Activated naive CD8-positive, alpha-beta T cell treated with anti-CD3 and anti-CD28 coated beads, Interleukin-2, amount 50 U/mL, for 24 hours (primary cell): ENCODE measurements around the gene ARHGAP21.
A peak's percentile ranks its signal among the peaks of the same experiment; 100 is the strongest.
"Not testable (repeated sequence)": the region's sequence is repeated elsewhere in the genome, so short reads cannot be mapped to it uniquely, and the experiment has no call there.

ENCODE experiments used
- ATAC-seq: fragments of 150-1000 bp; cut with Tn5 transposase; one replicate; pipeline ENCODE4 v1.10.0; 2021
- DNase-seq: peaks from one replicate; pipeline ENCODE4 v3.0.0; 2021
- H3K27ac Mint-ChIP-seq: one replicate; pipeline ENCODE4 v1.8.0; 2021; ENCODE audit warnings: mild to moderate bottlenecking, mixed read lengths
- H3K27me3 Mint-ChIP-seq: one replicate; pipeline ENCODE4 v1.8.0; 2021; ENCODE audit warnings: mixed read lengths
- H3K36me3 Mint-ChIP-seq: one replicate; pipeline ENCODE4 v1.8.0; 2021; ENCODE audit warnings: low read depth, mixed read lengths
- H3K4me1 Mint-ChIP-seq: one replicate; pipeline ENCODE4 v1.8.0; 2021; ENCODE audit warnings: mixed read lengths
- H3K4me3 Mint-ChIP-seq: one replicate; pipeline ENCODE4 v1.8.0; 2021; ENCODE audit warnings: mild to moderate bottlenecking, moderate library complexity, mixed read lengths
- H3K9me3 Mint-ChIP-seq: one replicate; pipeline ENCODE4 v1.8.0; 2021; ENCODE audit warnings: mixed read lengths

Gene ARHGAP21

GRCh38 chr10:24731942-24732341 lies 8.3 kb upstream of the ARHGAP21 start:
- Mint-ChIP-seq H3K27me3 (no peaks in the 10 kb centered on the region), H3K27ac (no peak overlapping the region), H3K9me3 (no peaks in the 10 kb centered on the region), H3K4me3 (no peak overlapping the region), H3K4me1 (no peaks in the 10 kb centered on the region), H3K36me3 (no peaks in the 10 kb centered on the region)
- DNase-seq (no peak), ATAC-seq (no peak)

GRCh38 chr10:24730811-24731210 lies 7.1 kb upstream of the ARHGAP21 start:
- Mint-ChIP-seq H3K27me3 (no peaks in the 10 kb centered on the region), H3K27ac (no peak overlapping the region), H3K9me3 (no peaks in the 10 kb centered on the region), H3K4me1 (no peaks in the 10 kb centered on the region), H3K4me3 (no peak overlapping the region), H3K36me3 (no peaks in the 10 kb centered on the region)
- DNase-seq = no peak
- ATAC-seq = no peak

GRCh38 chr10:24727786-24728185 lies 4.1 kb upstream of the ARHGAP21 start:
- no peaks in the 10 kb centered on the region for H3K36me3 Mint-ChIP-seq
- no peak for DNase-seq
- no peak overlapping the region for H3K4me3 Mint-ChIP-seq
- no peaks in the 10 kb centered on the region for H3K9me3 Mint-ChIP-seq
- H3K27me3 Mint-ChIP-seq = no peaks in the 10 kb centered on the region
- H3K4me1 Mint-ChIP-seq = peaks cover 4% of the 10 kb centered on the region
- no peak overlapping the region for H3K27ac Mint-ChIP-seq
- no peak for ATAC-seq

GRCh38 chr10:24726626-24727025 lies 2.9 kb upstream of the ARHGAP21 start:
- DNase-seq (no peak), ATAC-seq (no peak)
- Mint-ChIP-seq H3K36me3 (no peaks in the 10 kb centered on the region), H3K27me3 (no peaks in the 10 kb centered on the region), H3K4me3 (no peak overlapping the region), H3K4me1 (peaks cover 12% of the 10 kb centered on the region), H3K27ac (no peak overlapping the region), H3K9me3 (no peaks in the 10 kb centered on the region)

DNA sequence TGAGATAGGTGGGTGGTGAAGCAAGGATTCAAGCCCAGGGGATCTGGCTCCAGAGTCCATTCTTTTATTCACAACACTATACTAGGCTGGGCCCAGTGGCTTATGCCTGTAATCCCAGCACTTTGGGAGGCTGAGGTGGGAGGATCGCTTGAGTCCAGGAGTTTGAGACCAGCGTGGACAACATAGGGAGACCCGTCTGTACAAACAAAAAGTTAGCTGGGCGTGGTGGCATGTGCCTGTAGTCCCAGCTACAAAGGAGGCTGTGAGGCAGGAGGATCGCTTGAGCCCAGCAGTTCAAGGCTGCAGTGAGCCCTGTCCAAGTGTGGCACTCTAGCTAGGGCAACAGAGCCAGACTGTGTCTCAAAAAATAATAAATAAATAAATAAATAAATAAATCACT lies 2.3 kb upstream of the ARHGAP21 start:
- H3K4me3 Mint-ChIP-seq, H3K36me3 Mint-ChIP-seq, DNase-seq, H3K9me3 Mint-ChIP-seq, H3K27ac Mint-ChIP-seq, ATAC-seq, H3K27me3 Mint-ChIP-seq: not testable (repeated sequence)
- peaks cover 16% of the 10 kb centered on the region for H3K4me1 Mint-ChIP-seq

- ATAC-seq (peak; percentile 88), DNase-seq (peak; percentile 96)
- H3K27me3 Mint-ChIP-seq = no peaks in the 10 kb centered on the region
- peaks cover 22% of the 10 kb centered on the region for H3K4me1 Mint-ChIP-seq
- peaks cover 3% of the 10 kb centered on the region for H3K36me3 Mint-ChIP-seq
- H3K4me3 Mint-ChIP-seq = peak overlapping the region; percentile 84
- peak overlapping the region; percentile 90 for H3K27ac Mint-ChIP-seq
- H3K9me3 Mint-ChIP-seq = no peaks in the 10 kb centered on the region
Observed at GRCh38 chr10:24724381-24725228, 918 bp upstream of the ARHGAP21 start.

DNA sequence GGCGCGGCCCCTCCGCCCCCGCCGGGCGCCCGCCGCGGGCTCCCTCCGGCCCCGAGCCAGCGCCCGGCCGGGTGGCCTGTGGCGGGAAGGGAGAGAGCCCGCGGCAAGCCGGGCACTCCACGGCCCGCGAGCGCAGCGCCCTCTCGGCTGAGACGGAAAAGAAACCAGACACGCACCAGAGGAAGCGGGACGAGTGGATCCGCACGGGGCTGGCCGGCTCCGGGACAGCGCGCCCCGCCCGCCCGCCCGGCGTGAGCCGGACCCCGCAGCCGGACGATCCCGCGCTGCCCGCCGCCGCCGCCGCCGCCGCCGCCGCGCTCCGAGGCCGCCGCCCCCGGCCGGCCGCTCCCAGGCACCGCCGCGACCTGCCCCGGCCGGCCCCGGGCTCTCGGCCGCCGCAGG lies 300 bp downstream of the ARHGAP21 start:
- Mint-ChIP-seq H3K4me3 (peak overlapping the region; percentile 34), H3K9me3 (no peaks in the 10 kb centered on the region), H3K27me3 (no peaks in the 10 kb centered on the region), H3K27ac (no peak overlapping the region), H3K36me3 (peaks cover 3% of the 10 kb centered on the region), H3K4me1 (peaks cover 23% of the 10 kb centered on the region)
- DNase-seq (peak; percentile 24), ATAC-seq (peak; percentile 3)

GRCh38 chr10:24722676-24723385 lies 856 bp downstream of the ARHGAP21 start:
- peak; percentile 17 for ATAC-seq
- H3K27me3 Mint-ChIP-seq = no peaks in the 10 kb centered on the region
- H3K4me1 Mint-ChIP-seq = peaks cover 23% of the 10 kb centered on the region
- peak overlapping the region; percentile 70 for H3K27ac Mint-ChIP-seq
- DNase-seq = peak; percentile 60
- peak overlapping the region; percentile 81 for H3K4me3 Mint-ChIP-seq
- H3K9me3 Mint-ChIP-seq = no peaks in the 10 kb centered on the region
- H3K36me3 Mint-ChIP-seq = peaks cover 3% of the 10 kb centered on the region

DNA sequence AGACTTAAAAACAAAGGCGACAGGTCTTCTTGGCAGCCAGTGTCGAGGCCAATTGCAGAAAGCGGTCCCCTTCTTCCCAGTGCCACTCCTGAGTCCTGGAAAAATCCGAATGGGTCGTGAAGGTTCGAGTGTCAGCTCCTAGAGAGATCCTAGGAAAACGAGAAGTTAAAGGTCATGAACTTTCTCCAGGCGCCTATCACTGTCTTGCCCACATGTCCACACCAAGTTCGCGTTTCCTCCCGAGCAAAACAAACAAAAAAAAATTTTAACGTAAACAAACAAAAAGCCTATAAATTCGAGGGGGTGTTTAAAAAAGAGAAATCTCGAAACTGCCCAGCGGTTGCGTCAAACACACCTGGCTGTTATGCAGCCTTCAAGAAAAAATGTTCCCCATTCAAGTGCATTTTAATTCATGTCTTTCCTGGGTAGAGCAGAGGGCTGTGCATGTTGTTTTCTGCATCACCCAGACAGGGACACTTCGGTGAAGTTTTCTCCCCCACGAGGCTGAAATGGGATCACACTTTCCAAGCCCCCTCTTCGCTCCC lies 1.5 kb downstream of the ARHGAP21 start:
- Mint-ChIP-seq H3K27ac (peak overlapping the region; percentile 42), H3K27me3 (no peaks in the 10 kb centered on the region), H3K9me3 (no peaks in the 10 kb centered on the region), H3K4me3 (peak overlapping the region; percentile 80), H3K4me1 (peaks cover 23% of the 10 kb centered on the region), H3K36me3 (peaks cover 3% of the 10 kb centered on the region)
- no peak for DNase-seq
- no peak for ATAC-seq

DNA sequence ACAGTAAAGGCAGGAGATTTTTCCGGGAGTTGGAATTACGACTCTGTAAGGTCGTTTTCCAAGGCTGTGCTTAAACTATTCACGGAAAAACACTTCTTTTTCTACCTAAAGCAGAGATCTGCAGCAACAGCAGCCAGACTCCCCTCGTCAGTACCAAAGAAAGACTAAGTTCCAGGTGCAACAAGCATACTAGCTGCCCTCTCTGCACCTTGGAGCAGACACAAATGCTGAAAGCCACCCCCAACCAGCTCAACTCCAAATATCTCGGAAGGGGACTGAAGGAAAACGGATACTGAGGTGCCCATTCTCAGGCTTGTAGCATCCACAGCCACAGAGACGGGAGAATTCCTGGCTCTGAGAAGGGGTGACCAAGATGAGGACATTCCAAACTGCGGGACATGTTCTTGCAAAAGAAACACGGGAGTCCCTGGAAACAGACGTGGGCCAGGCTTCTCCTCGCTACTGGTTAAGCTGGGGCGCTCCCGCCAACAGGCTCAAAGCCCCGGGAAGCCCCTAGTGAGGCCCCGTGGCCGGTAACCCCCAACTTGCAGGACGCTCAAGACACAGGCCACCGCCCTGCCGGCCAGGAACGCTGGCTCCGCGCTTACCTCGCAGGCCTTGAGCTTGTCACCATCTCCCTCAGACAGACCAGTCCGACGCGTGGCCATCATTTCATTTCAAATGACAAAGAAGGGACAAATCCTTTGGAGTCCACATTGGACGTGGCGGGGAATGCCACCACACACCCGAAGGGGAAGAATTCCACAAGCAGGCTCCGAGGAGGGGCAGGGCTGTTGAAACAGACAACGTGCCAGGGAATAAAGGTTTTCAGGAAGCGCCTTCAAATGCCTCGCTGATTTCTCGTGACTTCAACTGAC lies 2.2 kb downstream of the ARHGAP21 start:
- peaks cover 23% of the 10 kb centered on the region for H3K4me1 Mint-ChIP-seq
- ATAC-seq = no peak
- H3K9me3 Mint-ChIP-seq = no peaks in the 10 kb centered on the region
- H3K27ac Mint-ChIP-seq = no peak overlapping the region
- H3K36me3 Mint-ChIP-seq = peaks cover 3% of the 10 kb centered on the region
- peak overlapping the region; percentile 80 for H3K4me3 Mint-ChIP-seq
- no peak for DNase-seq
- no peaks in the 10 kb centered on the region for H3K27me3 Mint-ChIP-seq

GRCh38 chr10:24720096-24720495 lies 3.6 kb downstream of the ARHGAP21 start:
- H3K27ac Mint-ChIP-seq = no peak overlapping the region
- peaks cover 22% of the 10 kb centered on the region for H3K4me1 Mint-ChIP-seq
- ATAC-seq = no peak
- no peaks in the 10 kb centered on the region for H3K9me3 Mint-ChIP-seq
- H3K27me3 Mint-ChIP-seq = no peaks in the 10 kb centered on the region
- peaks cover 3% of the 10 kb centered on the region for H3K36me3 Mint-ChIP-seq
- no peak for DNase-seq
- H3K4me3 Mint-ChIP-seq = no peak overlapping the region

DNA sequence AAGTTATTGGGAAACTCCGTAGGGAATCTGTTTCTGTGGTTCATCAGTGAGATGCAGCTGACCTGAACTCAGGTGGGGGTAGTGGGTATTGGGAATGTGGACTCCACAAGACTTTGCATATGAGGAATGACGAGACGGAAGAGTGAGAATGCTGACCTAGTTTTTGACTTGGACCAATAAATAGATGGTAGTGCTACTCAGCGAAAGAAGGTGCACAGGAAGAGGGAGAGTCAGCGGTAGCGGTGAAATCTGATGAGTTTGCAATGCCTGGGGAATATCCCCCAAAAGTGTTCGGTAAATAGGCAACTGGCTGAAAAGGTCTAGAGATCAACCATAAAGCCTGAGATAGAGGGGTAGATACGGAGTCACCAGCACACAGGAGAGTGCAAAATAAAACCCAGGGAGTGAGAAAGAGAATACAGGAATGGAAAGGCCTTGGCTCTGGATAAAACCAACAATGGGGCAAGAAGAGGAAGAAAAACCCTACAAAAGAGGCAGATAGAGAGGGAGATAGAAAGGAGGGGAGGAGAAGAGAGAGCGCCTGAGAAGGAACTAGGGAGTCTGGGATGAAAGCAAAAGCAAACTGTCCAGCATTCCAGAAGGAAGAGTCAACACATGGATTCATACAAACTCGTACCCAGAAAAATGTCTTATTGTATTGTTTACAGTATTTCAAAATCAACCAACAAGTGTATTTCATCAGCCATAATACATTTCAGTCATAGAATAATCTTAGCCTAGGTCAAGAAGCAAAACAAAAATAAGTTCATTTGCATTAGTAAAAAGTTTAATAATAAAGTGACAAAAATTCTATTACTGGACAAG lies 5.4 kb downstream of the ARHGAP21 start:
- DNase-seq = no peak

GRCh38 chr10:24716295-24716694 lies 7.4 kb downstream of the ARHGAP21 start:
- Mint-ChIP-seq H3K27me3 (no peaks in the 10 kb centered on the region), H3K9me3 (no peaks in the 10 kb centered on the region), H3K27ac (no peak overlapping the region), H3K4me1 (peaks cover 12% of the 10 kb centered on the region), H3K4me3 (no peak overlapping the region), H3K36me3 (peaks cover 3% of the 10 kb centered on the region)
- DNase-seq (no peak), ATAC-seq (no peak)

More for the DNA sequence above, 5.4 kb downstream of the ARHGAP21 start:
- Mint-ChIP-seq H3K9me3 (no peaks in the 10 kb centered on the region), H3K4me3 (no peak overlapping the region), H3K4me1 (peaks cover 19% of the 10 kb centered on the region), H3K27me3 (no peaks in the 10 kb centered on the region), H3K27ac (no peak overlapping the region), H3K36me3 (peaks cover 3% of the 10 kb centered on the region)
- ATAC-seq = no peak
